ENCODE measurements around the gene TMEM89. TPM values are rescaled to one million over a fixed set of nuclear protein-coding genes. Genes with fewer than 3 reads are reported as not detected.

The TMEM89 gene
- total and polyA plus RNA-seq, 2 of the 13 experiments (the other 11 are each of a cell fraction or from before 2014, with no cell fraction given), result 0.31 to 0.59 TPM

- TF ChIP-seq, protein P1, sequence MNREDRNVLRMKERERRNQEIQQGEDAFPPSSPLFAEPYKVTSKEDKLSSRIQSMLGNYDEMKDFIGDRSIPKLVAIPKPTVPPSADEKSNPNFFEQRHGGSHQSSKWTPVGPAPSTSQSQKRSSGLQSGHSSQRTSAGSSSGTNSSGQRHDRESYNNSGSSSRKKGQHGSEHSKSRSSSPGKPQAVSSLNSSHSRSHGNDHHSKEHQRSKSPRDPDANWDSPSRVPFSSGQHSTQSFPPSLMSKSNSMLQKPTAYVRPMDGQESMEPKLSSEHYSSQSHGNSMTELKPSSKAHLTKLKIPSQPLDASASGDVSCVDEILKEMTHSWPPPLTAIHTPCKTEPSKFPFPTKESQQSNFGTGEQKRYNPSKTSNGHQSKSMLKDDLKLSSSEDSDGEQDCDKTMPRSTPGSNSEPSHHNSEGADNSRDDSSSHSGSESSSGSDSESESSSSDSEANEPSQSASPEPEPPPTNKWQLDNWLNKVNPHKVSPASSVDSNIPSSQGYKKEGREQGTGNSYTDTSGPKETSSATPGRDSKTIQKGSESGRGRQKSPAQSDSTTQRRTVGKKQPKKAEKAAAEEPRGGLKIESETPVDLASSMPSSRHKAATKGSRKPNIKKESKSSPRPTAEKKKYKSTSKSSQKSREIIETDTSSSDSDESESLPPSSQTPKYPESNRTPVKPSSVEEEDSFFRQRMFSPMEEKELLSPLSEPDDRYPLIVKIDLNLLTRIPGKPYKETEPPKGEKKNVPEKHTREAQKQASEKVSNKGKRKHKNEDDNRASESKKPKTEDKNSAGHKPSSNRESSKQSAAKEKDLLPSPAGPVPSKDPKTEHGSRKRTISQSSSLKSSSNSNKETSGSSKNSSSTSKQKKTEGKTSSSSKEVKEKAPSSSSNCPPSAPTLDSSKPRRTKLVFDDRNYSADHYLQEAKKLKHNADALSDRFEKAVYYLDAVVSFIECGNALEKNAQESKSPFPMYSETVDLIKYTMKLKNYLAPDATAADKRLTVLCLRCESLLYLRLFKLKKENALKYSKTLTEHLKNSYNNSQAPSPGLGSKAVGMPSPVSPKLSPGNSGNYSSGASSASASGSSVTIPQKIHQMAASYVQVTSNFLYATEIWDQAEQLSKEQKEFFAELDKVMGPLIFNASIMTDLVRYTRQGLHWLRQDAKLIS (CRISPR knock-in tag; IDR thresholded peaks at IDR 0.05), result no peak
- no peak for TF ChIP-seq KLF9 (CRISPR knock-in tag; IDR thresholded peaks at IDR 0.05; ENCODE audit: low read depth)
Measured at GRCh38 chr3:48630833-48631232, 9.3 kb upstream of the TMEM89 start (continued).

DNA sequence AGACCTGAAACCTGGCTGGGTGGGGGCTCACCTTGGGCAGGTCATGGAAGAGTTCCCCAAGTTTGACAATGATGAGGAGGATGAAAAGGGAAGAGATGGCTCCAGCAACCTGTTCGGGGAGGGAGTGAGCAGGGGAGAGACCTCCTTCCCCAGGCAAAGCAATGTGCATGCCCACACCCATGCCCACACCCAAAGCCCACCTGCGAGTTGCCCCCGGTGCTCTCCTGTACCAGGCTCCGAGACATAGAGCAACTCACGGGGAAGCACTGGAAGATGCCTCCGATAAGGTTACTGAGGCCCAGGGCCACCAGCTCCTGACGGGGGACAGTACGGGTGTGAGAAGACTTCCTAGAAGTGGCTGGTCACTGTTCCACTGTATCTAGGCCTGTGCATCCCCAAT lies 8.8 kb upstream of the TMEM89 start:
- Histone ChIP-seq H3K4me2 (ENCODE audit: low read depth, low read length) (no peak overlapping the region), H3K4me1 (ENCODE audit: insufficient read depth, low read length) (peaks cover 54% of the 10 kb centered on the region), H3K36me3 (replicated peaks in 1 of 2; ENCODE audit: control insufficient read depth in 1 of 2, insufficient read depth in 2 of 2, low read length in 2 of 2) (peaks cover 27 to 84% of the 10 kb centered on the region in 2 experiments), H3K79me2 (ENCODE audit: insufficient read depth, low read length) (peaks cover 35% of the 10 kb centered on the region), H3K27me3 (ENCODE audit: control insufficient read depth in 1 of 2, insufficient read depth in 2 of 2, low read length in 2 of 2) (no peaks in the 10 kb centered on the region; a peak in 1 of 5 replicates), H2AFZ (ENCODE audit: low read length) (no peak overlapping the region), H4K20me1 (ENCODE audit: insufficient read depth, low read length) (no peaks in the 10 kb centered on the region), H3K4me3 (replicated peaks in 1 of 3; ENCODE audit: insufficient read depth in 1 of 3, low read depth in 2 of 3, low read length in 3 of 3) (no peak overlapping the region), H3K9ac (ENCODE audit: insufficient read depth, low read depth, low read length) (no peak overlapping the region), H3K9me3 (ENCODE audit: low read length) (no peaks in the 10 kb centered on the region), H3K27ac (ENCODE audit: extremely low read length, insufficient read depth, low read length) (no peak overlapping the region)
- ATAC-seq (no peak), DNase-seq (ENCODE audit: low spot score) (no peak), FAIRE-seq (no peak)
- in situ Hi-C loops (cut with HindIII; ENCODE audit: extremely low pct_ligation_motif_present, low pct_unique_long_range_greater_than_20kb) (no loop called here), intact Hi-C loops (cut with micrococcal nuclease; ENCODE audit: unreplicated experiment) (no loop called here)
- ChIA-PET POLR2A (no interaction called here), CTCF (ENCODE audit: low intra/inter-chr PET ratio, low total read pairs) (no interaction called here)
- TF ChIP-seq ZNF354B (CRISPR knock-in tag; IDR thresholded peaks at IDR 0.05) (no peak), IRF2 (CRISPR knock-in tag; IDR thresholded peaks at IDR 0.05) (no peak), ZGPAT (CRISPR knock-in tag; IDR thresholded peaks at IDR 0.05) (no peak), ZNF510 (CRISPR knock-in tag; IDR thresholded peaks at IDR 0.05; ENCODE audit: low read depth) (no peak), ZNF33B (CRISPR knock-in tag; IDR thresholded peaks at IDR 0.05) (no peak), HOXD1 (CRISPR knock-in tag; IDR thresholded peaks at IDR 0.05) (no peak), TEAD3 (CRISPR knock-in tag; optimal IDR thresholded peaks at IDR 0.05; ENCODE audit: borderline replicate concordance) (no peak), MXD4 (CRISPR knock-in tag; IDR thresholded peaks at IDR 0.05) (no peak), ZNF251 (CRISPR knock-in tag; IDR thresholded peaks at IDR 0.05) (no peak)
- no TSS peak for BruUV-seq (replicated peaks)
- WGBS (ENCODE audit: low lambda C conversion rate), result 100% methylated on average over 1 of the region's 8 CpGs
